Left ventricle myocardium superior (tissue), 1 donor: ENCODE data around the gene MYEOV. TPM values are rescaled to one million over a fixed set of nuclear protein-coding genes. Genes with fewer than 3 reads are reported as not detected.
A peak's percentile ranks its signal among the peaks of the same experiment; 100 is the strongest.

Experiments
- ATAC-seq: fragments of 200-7000 bp; cut with Tn5 transposase; one replicate; pipeline ENCODE4 v1.9.1; 2020; ENCODE audit warnings: mild to moderate bottlenecking, moderate library complexity
- DNase-seq: peaks from one replicate; pipeline ENCODE4 v3.0.0-alpha.2; 2020
- intact Hi-C: fragments of 100-400 bp; cut with micrococcal nuclease; formaldehyde crosslinking; loops from one replicate; pipeline ENCODE4 v1.11.0; 2022
- total RNA-seq: library from RNA; stranded (reverse); fragmentation: NEBNext Ultra II Directional; extraction: Animal tissue kit (Norgen Biotek cat#: 25700); gene quantifications from one replicate; pipeline ENCODE4 v1.2.1, GENCODE V29; 2021
- donor health status: DM: no; HTN: yes; CAD: no; lungs with severe emphysema.

MYEOV gene
- total RNA-seq, 1 donor from 2014 or later: not detected

DNA sequence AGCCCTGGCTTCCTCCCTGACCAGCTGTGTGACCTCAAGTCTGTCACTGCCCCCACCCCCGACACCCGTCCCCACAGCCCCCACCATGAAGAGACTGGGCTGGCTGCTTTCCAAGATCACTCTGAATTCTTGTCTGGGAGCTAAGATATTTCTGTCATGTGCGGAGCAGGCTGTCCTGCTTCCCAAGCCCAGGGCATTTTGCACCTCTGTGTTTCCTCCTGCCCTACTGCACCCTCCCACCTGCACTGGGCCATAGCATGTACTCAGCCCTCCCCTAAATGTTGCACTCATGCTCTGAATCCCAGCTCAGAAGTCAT is 30.3 kb upstream of the MYEOV start:
- peak; percentile 83 for ATAC-seq
- intact Hi-C loops: no loop called here
- no peak for DNase-seq

DNA sequence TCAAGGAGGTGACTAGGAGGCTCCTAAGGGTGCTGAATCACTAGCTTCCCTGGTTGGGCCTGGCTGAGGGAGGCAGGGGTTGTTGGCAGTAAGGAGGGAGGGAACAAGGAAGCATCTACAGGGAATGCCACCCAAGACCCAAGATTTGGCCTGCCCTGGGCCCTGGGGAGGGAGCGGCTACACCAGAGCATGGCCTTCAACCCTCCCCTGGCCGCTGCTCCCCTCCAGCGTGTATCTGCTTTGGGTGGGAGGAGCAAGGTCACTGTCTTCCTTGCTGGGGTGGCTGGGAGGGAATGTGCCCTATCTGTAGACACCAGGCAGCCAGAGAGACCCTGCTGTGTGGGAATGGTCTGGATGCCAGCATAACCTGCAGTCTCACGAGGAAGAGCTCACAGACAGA is 29.5 kb upstream of the MYEOV start:
- intact Hi-C loops: no loop called here
- no peak for ATAC-seq
- DNase-seq: no peak

DNA sequence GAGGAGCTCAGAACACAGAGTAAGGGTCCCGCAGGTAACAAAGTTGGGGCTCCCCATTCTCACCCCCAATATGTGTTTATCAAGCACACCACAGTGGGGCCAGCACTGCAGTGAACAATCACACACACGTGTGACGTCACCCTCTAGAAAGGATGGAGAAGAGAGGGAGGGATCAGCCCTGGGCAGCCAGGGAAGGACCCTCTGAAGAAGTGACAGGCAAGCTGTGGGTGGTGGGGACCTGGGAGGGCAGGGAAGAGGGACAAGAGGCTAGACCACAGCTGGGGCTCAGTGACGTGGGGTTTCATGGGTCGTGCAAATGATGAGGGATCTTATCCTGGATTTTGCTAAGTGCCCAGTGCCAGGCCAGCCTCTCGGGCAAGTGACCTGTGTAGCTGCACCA is 28.7 kb upstream of the MYEOV start:
- no peak for ATAC-seq
- DNase-seq: no peak
- intact Hi-C loops: no loop called here

DNA sequence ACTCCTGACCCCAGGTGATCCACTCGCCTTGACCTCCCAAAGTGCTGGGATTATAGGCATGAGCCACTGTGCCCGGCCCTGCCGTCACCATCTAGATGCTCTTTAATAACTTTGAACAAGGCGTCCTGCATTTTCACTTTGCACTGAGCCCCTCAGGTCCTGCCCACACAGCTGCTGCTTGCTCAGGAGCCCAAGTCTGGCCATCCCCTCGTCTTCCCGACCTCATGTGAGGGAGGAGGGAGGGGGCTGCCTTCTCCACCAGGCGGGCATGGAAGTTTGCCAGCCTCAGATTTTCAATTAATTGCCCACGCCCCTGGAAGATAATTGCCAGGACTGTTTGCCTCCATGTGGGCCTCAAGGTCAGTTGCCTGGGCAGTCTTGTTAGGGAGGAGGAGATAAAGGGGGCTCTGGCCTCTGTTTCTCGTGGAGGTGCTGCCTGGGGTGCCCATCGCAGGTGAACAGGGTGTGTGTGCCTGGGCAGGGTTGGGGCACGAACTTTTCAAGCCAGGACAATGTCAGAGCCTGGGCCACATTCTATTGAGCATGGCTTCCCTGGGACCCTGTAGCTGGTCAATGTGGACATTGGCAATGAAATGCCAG is 27.9 kb upstream of the MYEOV start:
- no peak for ATAC-seq
- peak; percentile 14 for DNase-seq
- intact Hi-C loops: no loop called here

DNA sequence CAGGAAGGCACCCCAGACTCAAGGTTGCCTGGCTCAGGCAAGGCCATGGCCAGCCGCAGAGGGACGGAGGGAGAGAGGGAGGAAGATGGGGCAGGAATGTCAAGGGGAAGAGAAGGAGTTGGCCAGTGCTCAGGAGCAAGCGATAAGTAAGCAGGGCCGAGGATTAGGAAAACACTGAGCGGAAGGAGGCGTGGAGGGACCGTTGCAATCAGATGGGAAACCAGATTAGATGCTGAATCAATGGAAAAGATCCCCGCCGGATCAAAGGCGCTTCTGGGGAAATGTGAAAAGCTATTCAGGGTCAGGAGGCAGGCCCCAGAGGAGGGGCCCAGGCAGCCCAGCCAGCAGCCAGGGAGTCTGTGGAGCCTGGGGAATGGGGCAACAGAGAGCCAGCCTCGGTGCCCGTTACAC is 26.6 kb upstream of the MYEOV start:
- no peak for ATAC-seq
- peak; percentile 18 for DNase-seq
- intact Hi-C loops: no loop called here

DNA sequence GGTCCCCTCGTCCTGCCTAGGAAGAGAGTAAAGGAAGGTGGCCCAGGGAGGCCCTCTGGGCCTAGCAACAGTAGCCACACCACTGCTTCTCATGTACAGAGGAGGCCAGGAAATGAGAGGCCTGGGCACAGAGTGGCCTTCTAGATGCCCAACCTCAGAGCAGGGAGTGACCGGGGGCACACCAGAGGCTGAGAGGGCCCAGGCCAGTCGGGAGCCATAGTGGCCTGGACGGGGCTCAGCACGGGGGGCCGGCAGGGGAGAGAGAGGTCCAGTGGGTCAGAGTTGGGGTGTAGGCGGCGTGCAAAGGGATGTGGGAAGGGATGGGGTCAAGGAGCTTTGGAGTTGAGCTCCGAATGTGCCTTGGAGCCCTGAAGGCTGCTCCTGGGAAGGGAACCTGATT is 25.0 kb upstream of the MYEOV start:
- intact Hi-C loops: no loop called here
- peak; percentile 16 for DNase-seq
- ATAC-seq: no peak

DNA sequence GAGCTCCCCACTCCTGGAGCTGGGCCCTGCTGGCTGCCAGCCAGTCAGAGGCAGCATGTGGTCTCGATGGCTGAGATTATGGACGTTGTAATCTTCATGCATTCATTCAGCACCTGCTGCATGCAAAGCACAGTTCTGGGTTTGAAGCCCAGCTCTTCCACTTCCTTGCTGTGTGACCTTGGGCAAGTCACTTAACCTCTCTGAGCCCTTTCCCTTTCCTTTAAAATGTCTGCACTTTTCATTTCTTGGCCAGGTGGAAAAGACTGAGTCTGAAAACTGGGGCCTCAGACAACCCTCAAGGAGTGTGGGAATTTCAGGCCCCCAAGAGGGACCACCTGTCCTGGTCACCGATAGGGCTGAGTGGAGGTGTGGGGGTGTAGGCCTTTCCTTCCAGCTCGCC is 24.6 kb upstream of the MYEOV start:
- ATAC-seq: no peak
- DNase-seq: peak; percentile 11
- intact Hi-C loops: no loop called here

DNA sequence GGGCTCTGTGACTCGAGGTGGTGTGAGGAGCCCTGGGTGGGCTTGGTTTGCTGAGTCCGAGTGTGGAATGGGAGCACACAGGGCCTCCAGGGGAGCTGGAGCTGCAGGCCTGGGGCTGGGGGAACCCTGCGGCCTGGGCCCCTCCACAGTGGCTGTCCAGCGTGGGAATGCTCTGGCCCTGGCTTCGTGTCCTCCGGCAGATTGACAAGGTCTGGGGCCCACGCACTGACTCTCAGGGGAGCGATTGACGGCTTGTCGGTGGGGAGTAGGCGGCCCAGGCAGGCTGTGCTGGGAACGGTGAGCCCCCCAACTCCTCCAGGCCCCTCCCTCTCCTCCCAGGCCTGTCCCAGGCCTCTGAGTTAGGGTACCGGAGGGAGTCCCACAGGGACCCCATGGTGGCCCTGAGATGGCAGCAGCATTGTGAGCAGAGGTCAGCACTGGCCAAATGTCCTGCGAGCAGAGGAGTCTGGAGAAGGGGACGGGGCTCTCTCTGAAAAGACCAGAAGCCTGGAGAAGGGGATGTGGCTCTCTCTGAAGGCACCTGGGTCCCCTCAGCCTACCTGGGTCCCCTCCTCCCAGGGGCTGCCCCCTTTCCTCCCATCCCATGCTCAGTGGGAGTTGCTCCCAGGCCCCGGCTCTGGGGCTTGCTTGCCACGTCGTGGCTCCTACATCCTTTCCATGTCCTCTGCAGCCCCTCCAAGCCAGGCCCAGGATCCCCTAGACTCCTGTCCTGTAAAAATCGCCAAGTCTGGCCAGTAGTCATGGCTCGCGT is 23.8 kb upstream of the MYEOV start:
- ATAC-seq (no peak), DNase-seq (peak; percentile 17)
- intact Hi-C loops: no loop called here

DNA sequence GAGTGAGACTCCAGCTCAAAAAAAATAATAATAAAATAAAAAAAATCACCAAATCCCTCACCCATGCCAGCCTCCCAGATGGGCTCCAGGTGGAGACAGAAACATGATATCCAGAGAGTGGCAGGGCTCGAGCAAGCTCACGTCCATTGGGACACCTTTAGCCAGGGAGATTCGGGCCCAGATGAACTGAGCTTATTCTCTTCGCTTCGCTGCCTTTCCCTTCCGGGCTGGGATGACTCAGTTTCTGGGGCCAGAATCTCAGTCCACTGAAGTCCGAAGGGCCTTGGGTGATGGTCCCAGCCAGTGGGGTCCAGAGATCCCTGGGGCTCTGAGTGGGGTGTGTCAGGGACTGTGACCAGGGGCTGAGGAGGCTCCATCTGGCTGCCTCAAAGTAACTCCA is 23.0 kb upstream of the MYEOV start:
- intact Hi-C loops: no loop called here
- DNase-seq (peak; percentile 3), ATAC-seq (no peak)

DNA sequence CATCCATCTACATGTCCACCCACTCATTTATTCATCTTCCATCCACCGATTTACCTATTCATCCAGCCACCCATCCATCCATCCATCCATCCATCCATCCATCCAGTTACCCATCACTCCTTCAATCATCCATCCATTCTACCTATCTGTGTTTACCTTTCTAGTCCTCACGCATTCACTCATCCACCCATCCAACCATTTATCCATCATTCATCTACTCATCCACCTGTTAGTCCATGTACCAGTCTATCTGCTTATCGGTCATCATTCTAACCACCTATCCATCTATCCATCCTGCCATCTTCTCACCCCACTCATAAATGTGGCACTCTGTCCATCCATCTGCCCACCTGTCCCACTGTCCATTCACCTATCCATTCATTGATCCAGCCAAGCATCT is 21.9 kb upstream of the MYEOV start:
- intact Hi-C loops: no loop called here
- DNase-seq (no peak), ATAC-seq (no peak)

DNA sequence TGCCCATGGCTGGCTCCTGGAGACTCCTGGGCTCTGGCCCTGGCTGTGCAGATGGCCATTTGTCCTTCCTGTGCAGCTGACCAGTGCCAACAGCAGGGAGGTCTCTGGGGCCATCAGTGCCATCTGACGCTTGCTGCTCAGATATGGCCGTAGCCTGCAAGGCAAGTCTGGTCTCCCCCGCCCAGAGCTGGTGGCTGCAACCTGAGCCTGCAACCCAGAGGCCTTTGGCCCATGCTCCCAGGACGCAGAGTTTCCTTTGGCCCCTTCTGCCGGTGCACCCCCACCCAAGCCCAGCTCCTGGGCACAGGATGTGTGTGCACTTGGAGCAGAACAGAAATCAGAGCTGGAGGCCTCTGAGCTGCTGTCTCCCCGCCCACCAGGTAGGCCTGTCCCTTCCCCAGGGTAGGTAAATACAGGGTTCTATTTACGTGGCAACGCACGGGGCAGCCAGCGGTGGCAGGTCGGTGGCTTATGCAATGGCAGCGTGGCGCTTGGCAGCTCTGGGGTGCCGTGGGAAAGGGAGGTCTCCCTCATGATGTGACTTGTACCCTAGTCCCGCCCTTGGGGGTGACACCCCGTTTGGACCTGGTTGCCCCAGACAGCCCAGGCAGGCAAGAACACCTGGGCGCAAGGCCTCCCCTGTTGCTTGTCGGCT is 21.0 kb upstream of the MYEOV start:
- intact Hi-C loops: no loop called here
- ATAC-seq (no peak), DNase-seq (peak; percentile 23)

DNA sequence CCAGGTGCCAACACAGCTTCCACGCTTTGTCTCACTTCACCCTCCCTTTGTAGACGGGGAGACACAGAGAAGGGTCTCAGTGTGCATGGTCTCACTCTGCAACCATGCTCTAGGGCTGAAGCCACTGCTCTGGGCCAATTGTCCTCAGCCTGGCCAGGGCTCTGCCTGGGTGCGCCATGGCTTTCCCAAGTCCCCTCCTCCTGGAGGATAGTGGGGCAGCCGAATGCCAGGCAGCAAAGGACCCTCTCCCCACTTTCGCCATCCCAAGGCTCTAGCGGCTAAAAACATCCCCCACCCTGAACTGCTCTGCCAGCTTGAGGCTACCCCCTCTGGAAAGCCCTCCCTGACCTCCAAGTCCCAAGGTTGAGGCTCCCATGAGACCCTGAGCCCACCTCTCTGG is 20.4 kb upstream of the MYEOV start:
- DNase-seq: peak; percentile 0
- no peak for ATAC-seq
- intact Hi-C loops: no loop called here

DNA sequence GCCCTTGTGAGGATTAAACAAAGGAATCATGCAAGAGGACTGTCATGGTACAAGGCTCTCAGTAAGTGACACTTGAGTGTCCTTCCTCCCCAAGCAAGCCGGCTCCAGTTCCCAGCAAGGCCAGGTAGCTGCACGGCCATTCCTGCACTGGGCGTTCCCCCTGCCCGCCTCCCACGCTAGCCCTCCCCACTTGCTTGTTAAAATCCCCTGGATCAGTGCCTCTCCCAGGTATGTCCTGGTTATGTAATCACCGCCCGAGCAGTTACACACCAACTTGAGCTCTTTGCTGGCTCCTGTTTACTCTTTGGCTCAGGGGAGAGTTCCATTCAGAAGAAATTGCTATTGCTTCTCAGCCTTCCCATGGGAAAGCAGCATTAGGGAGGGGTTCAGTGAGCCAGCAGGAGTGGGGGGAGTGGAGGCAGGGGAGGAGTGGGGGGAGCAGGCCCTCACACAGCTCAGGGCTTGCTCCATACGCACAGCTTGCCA is 19.4 kb upstream of the MYEOV start:
- DNase-seq (peak; percentile 9), ATAC-seq (no peak)
- intact Hi-C loops: no loop called here

DNA sequence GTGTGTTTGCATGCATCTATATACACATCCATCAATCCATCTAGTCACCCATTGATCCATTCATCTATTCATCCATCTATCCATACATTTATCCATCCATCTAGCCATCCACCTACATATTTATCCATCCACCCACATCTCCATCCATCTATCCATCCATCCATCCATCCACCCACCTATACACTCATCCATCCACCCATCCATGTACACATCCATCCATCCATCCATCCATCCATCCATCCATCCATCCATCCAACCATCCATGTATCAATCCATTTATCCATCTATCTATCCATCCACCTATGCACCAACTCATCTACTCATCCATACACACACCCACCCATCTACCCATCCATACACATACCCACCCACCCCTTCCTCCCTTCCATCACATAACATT is 18.8 kb upstream of the MYEOV start:
- no peak for DNase-seq

DNA sequence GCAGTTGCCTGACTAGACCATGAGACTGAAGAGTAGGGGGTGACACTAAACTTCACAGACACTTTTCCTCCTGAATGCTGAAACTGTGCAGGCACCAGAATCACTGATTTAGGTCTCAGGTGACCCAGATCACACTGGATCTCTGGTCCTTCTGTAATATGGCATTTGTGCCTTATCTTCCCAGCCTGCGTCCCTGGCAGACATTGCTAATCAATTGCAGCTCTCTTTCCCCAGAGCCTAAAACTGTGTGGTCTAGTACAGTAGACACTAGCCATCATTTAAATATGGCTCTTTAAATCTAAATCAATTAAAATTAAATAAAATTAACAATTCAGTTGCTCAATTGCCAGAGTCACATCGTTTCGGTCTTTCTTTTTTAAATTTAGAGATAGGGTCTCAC is 17.8 kb upstream of the MYEOV start:
- no peak for DNase-seq
- no peak for ATAC-seq
- intact Hi-C loops: no loop called here

More for the DNA sequence above, 18.8 kb upstream of the MYEOV start:
- no peak for ATAC-seq
- intact Hi-C loops: no loop called here

DNA sequence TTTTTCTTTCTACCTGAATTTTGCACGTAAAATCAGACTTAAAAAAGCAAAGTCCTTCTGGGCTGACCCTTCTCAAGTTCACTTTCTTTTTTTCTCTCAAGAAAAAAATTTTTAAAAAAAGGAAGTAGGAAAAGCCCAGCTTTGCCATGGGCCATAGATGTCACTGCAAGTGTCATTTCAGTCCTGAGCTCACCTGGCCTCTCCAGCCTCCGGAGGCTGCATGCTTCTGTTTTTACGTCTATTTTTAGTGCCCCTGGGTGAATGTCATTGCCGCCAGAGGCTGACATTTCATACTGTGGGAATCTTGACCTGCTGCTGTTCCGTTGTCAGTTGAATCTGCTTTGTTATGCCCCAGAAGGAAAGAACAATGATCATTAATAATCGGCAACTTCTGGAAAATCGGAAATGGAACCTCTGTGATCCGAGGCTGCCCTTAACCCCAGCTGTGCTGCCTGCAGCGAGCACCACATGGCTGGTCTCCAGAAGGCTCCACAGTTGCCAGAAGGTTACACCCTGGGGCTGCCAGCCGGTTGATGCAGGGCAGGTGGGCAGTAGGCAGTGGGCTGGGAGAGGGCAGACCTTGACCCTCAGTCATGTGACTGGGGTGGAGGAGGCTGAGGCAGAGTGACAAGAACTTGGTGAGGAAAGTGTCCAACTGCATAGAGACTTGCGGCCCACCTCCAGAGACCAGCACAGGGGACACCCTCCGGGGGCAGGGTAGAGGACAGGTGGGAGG is 16.7 kb upstream of the MYEOV start:
- DNase-seq (peak; percentile 30), ATAC-seq (peak; percentile 65)

DNA sequence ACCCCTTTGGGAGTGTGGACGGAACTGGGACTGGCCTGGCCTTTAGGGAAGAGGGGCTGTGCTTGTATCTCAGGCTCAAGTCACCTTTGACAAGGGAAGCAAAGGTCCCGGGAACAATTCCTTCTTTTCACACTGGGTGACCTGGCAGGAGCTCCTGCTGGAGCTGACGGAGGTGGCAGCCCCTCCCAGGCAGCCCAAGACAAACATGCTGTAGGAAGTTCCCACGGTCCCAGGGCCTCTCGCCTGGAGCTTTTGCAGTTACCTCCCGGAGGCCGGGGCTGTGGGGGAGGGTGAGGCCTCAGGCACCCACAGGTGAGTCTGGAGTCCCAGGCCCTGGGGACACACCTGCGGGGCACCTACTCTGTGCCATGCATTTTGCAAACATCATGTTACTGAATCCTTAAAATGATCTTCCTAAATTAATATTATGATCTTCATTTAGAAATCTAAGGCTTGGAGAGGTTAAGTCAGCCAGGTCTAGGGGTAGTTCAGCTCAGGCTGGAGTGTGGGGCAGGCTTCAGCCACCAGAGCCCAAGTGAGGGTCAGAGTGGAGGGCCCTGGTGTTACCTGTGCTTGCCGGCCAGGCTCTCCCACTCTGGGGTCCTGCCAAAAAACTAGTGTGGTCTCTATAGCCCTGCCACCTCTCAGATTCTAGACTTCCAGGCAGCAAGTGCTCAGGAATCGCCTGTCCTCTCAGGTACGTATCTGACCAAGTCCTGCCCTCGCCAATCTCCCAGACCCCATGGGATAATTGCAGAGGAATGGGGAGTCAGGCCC is 15.7 kb upstream of the MYEOV start:
- intact Hi-C loops: no loop called here
- ATAC-seq (peak; percentile 17), DNase-seq (peak; percentile 27)

More for the DNA sequence above, 16.7 kb upstream of the MYEOV start:
- intact Hi-C loops: no loop called here

DNA sequence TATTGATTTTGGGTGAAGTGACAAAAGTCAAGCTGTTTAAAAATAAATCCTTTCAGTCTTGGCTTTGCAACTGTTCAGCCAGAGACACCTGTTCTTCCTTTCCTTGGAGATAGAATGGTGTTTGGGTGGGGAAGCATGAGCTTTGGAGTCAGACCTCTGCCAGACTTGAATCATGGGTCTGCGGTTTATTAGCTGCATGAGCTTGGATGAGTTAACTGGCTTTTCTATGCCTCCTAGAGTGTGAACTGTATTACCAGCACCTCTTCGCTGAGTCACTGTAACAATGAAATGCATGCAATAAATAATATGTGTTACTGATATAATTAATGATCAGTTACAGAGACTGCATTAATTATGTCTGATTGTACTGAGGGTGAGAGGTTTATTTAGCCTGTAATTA is 13.5 kb upstream of the MYEOV start:
- intact Hi-C loops: no loop called here

DNA sequence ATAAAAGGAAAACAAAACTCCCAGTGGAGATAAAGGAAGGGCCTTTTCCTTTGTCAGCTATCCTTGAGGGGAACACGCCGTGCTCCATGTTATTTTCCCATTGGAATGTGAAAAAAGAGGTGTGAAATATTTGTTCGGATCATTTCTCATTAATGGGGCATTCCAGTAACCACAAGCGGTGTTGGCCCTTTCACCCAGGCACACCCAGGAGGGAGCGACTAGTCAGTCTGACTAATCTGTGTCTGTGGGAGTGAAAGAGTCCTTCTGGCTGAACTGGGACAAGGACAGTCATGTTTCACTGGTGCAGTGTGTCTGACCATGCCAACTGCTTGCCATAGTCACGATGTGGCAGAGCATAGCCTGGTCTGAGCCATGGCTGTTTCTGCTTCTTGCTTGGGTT is 13.0 kb upstream of the MYEOV start:
- ATAC-seq (peak; percentile 64), DNase-seq (no peak)
- intact Hi-C loops: no loop called here

More for the DNA sequence above, 13.5 kb upstream of the MYEOV start:
- ATAC-seq (no peak), DNase-seq (no peak)
